ENCODE data around the gene MAD1L1.
"Not testable (repeated sequence)": the region's sequence is repeated elsewhere in the genome, so short reads cannot be mapped to it uniquely, and the experiment has no call there.

MAD1L1 gene

GRCh38 chr7:2080477-2080876, 152.3 kb downstream of the MAD1L1 start:
- DNase-seq: no peak

GRCh38 chr7:2080060-2080387, 152.7 kb downstream of the MAD1L1 start:
- DNase-seq: no peak

- no peak for DNase-seq
Observed at GRCh38 chr7:2079332-2080059, 153.2 kb downstream of the MAD1L1 start.

GRCh38 chr7:2078899-2079298, 153.8 kb downstream of the MAD1L1 start:
- no peak for DNase-seq

GRCh38 chr7:2076649-2077064, 156.1 kb downstream of the MAD1L1 start:
- no peak for DNase-seq

GRCh38 chr7:2075811-2076210, 156.9 kb downstream of the MAD1L1 start:
- no peak for DNase-seq

- no peak for DNase-seq
Observed at GRCh38 chr7:2074691-2075090, 158.1 kb downstream of the MAD1L1 start.

- DNase-seq: no peak
Observed at GRCh38 chr7:2072798-2073197, 159.9 kb downstream of the MAD1L1 start.

GRCh38 chr7:2072042-2072441, 160.7 kb downstream of the MAD1L1 start:
- DNase-seq: no peak

- DNase-seq: no peak
Observed at GRCh38 chr7:2071133-2071832, 161.5 kb downstream of the MAD1L1 start.

GRCh38 chr7:2070151-2070763, 162.5 kb downstream of the MAD1L1 start:
- DNase-seq: no peak

GRCh38 chr7:2069472-2069860, 163.3 kb downstream of the MAD1L1 start:
- no peak for DNase-seq

GRCh38 chr7:2068693-2069471, 163.9 kb downstream of the MAD1L1 start:
- no peak for DNase-seq

- DNase-seq: no peak
Observed at GRCh38 chr7:2066251-2066919, 166.4 kb downstream of the MAD1L1 start.

GRCh38 chr7:2065528-2065927, 167.2 kb downstream of the MAD1L1 start:
- DNase-seq: no peak

GRCh38 chr7:2063563-2064260, 169.0 kb downstream of the MAD1L1 start:
- no peak for DNase-seq

- no peak for DNase-seq
Observed at GRCh38 chr7:2062648-2063047, 170.1 kb downstream of the MAD1L1 start.

GRCh38 chr7:2060701-2061100, 172.0 kb downstream of the MAD1L1 start:
- no peak for DNase-seq

GRCh38 chr7:2059964-2060700, 172.6 kb downstream of the MAD1L1 start:
- DNase-seq: no peak

GRCh38 chr7:2058246-2058645, 174.5 kb downstream of the MAD1L1 start:
- DNase-seq: not testable (repeated sequence)

GRCh38 chr7:2055956-2056355, 176.8 kb downstream of the MAD1L1 start:
- DNase-seq: no peak

GRCh38 chr7:2054927-2055326, 177.8 kb downstream of the MAD1L1 start:
- DNase-seq: no peak

Data from stimulated activated naive CD4-positive, alpha-beta T cell treated with Interleukin-2 at 50 U/mL for 16 hours (primary cell).